ENCODE data around the gene ZDHHC14.

ZDHHC14 gene

DNA sequence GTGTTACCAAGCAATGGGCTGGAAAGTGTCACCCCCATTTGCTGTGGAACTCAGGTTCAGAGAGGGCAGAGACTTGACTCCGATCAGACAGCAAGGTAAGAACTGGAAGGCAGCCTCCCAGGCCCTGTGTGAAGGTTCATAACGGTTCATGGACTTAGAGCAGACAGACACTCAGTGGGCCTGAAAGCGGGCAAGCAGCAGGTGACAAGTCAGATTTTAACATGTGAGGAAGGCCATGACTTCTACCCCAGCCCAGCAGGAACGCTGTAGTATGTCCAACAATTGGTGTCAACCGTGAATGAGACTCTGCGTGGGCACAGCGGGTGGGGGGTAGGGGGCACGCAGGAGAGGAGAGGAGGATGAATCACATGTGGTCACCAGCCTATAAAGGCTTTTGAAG lies 224.5 kb downstream of the ZDHHC14 start:
- no peak for DNase-seq

DNA sequence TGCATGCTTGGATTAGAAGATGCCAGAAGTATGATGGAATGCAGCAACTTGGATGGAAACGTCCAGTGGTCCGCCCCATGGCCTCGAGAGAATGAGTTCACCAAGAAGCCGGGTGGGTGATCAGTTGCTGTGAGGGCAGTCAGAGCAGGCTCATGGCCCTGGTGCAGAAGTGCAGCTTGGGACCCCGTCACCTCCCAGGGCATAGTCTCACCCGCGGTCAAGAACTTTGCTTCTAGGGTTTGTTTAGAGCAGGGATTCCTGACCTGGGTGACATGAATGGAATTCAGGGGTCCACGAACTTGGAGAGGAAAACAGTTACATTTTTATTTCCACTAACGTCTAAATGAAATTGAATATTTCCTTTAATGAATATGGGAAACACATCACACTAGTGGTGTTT lies 225.5 kb downstream of the ZDHHC14 start:
- no peak for DNase-seq

DNA sequence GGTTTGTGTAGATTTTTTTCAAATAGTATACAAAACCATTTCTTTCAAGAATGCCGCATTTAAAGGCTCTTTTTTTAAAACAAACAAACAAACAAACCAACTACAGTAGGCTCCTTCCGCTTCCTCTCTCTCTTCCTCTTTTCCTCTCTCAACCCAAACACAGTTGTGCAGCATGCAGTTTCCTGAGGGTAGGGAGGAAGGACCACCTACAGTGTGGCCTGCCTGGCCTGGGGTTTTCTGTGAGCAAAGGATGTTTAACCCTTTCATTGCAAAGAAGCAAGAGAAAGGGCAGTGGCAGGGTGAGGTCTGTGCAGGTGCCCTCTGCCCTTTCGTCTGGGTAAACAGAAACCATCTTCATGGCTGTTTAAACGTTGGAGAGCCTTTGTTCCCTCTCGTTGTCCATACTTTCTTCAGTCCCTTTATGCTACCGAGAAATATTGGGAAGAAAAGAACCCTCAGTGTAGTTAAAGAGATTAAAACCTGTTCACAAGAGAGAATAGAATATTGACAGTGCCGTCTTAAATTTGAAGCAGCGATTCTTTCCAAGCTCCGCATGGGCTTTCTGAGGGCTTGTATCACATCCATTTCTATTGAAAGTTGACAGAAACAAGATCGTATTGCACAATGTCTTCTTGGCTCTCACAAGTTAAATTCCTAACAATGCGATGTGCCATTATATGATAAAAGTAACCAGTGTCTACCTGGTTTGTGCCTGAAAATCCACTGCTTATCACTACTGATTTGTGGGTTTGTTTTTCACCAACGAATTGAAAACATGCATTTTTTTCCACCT lies 226.5 kb downstream of the ZDHHC14 start:
- DNase-seq, result no peak

DNA sequence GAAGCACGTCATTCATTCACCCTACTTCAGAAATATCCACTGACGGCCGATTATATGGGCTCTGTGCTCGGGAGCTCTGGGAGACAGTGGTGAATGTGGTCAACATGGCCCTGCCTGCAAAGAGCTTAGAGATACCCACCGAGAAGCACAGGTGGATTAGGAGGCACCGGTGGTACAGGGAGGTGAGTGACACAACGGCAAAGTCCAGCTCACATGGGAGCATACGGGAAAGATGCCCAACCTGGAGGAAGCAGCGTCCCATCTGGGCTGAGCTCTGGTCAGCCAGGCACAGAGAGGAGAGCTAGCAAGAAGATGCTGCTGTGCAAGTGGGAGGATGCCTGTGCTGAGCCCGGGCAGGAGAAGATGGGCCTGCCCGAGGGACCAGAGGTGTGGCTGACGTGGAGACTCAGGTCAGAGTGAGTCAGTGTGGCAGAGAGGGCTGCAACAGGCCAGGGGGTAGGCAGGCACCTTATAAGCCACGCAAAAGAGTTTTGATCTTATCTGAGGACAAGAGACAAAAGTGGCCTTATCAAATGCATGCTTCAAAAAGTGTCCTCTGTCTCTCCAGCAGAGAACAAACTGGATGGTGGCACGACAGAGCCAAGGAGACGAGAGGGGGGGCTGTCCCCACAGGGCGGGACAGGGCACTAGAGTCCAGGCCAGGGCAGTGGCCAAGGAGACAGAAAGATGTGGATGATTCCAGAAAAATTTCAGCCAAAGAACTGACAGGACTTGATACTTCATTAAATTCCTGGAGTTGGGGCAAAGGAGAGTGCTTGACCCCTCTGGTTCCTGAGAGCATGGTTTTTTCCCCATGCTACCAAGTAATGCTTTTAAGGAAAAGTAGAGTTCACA lies 227.5 kb downstream of the ZDHHC14 start:
- no peak for DNase-seq

DNA sequence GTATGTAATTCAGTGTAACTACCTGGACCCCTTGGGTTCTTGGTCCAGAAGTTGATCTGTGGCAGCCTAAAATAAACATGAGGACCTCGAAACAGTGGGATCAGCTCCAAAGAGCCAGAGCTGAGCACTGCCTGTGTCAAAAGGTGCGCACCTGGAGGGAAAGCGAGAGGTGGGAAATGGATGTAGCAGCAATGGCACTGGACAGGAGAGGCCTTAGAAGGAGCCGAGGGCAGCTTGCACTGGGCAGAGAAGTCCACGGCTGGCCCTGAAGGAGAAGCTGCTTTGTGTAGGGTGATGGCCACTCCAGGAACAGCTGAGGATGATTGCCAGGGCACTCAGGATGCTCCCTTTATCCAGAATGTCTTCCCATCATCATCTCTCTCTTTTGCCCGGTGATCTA lies 228.1 kb downstream of the ZDHHC14 start:
- DNase-seq, result no peak

DNA sequence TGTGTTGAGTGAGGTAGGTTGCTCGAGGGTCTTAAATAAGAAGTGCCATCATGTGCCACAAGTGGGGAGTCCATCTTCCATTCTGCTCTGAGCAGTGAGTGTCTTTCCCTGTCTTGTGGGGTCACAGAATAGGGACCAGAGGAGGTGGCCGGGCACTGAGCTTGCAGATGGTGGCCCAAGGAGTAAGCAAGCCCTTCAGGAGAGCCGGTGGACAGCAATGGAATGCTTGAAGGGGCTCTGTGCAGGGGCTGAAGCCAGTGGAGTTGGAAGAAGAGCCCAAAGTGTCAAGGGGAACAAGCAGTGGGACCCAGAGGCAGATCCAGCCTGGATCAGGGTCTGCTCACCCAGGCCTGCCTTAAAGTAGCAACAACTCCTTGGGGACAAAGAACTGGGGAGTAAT lies 228.6 kb downstream of the ZDHHC14 start:
- DNase-seq, result no peak

DNA sequence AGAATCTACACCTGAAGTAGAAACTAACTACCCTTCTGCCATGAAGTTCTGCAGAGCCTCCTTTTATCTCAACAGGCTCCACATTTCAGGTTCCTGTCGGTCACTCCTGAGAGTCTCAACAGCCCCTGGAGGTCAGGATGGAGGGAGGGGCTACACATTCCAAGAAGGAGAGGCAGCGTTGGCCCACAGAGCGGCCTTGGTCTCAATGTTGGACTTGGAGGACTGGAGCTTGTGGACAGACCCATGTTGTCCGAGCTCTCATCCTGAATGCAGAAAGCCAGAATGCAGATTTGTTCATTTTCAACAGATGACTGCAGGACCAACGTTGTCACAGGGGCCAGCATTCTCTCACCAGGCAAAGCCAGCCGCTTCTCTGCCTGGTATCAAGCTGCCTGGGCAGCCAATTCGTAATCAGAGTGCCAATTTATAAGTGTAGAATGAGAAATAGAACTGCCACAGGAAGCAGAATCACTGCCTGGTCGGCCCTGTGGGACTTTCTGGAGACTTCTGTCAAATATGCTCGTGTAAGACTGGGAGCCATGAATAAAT lies 229.5 kb downstream of the ZDHHC14 start:
- DNase-seq, result no peak

DNA sequence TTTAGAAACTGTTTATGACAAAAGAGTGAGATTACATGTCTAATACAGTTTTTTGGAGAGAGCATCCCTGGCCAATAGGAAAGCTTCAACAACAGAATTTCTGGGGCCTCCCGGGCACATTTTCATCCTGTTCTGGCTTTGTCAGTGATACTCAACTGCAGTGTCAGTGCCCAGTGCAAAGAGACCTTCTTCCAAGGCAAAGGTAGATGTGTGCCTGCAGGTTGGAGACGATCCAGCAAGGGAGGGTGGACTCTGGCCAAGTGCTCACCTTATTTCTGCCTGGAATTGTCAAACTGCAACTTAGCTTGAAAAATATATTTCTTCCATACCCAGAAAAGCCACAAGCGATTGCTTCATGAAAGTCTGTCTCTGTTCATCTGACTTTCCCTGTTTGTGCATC lies 230.4 kb downstream of the ZDHHC14 start:
- DNase-seq, result no peak

DNA sequence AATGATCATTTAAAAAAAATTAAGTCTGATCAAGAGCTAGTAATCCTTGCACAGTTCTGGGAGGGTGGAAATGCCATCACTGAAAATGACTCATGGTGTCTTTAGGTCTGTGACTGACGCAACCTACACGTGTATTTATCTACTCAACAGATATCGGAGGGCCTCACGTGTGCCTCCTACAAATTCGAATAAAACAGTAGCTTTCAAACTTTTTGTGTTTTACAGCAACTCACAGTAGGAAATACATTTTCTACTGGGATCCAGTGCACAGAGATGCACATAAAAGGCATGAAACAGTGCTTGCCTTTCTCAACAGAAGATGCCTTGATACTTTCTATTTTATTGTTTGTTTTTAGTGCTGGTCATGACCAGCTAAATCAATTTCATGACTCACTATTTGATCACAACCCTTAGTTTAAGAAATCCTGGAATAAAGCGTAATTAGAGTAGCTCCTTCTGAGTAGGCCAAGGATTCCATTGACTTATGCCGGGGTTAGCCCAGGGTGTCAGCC lies 232.1 kb downstream of the ZDHHC14 start:
- DNase-seq, result no peak

DNA sequence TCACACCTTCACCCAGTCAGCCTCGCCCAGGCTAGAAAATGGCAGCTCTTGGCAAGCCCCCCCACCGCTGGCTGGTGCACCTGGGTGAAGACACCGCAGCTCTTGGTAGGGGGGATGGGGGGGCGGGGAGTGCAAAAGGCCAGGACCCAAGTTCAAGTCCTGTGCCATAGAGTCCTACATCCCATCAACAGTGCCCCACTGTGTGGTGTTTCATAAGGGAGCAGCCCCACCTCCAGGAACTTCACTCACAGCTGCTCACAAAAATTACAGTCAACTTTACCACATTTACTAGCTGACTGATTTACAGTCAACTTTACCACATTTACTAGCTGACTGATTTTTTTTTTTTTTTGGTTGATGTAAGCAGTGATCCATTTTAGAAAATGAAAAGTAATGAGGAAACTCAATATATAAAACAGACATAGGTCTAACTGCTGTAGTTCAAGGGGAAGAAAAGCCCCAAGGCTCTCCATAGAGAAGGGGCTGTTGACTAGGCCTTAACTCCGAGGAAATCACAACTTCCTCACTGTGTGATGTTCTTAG lies 233.1 kb downstream of the ZDHHC14 start:
- no peak for DNase-seq

DNA sequence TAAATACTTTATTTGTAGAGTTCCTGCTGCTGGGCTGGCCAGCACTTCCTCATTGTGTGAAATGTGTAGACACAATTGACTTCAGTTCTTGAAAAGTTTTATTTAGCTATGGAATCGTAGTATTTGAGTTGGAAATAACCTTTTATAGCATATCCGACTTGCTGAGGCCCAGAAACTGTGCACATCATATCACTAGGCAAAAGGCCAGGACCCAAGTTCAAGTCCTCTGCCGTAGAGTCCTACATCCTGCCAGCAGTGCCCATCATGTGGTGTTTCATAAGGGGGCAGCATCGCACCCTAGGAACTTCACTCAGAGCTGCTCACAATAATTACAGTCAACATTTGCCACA lies 234.4 kb downstream of the ZDHHC14 start:
- no peak for DNase-seq

DNA sequence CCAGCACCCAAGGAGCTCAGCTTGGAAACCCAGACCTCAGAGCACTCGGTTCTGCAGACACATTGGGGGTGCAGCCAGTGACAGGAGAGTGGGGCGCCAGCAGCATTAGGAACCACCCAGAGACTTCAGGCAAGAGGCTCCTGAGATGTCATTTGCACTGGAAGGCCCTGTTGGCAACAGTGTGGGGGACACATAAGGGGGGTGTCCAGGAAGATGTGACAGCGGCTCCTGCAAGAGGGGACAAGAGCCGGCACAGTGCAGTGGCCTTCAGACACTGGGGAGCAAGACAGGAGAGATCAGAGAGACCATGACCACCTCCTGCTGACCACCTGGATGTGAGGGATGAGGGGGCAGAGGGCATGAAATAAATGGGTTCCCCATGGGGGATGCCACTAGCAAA lies 235.0 kb downstream of the ZDHHC14 start:
- DNase-seq, result no peak

DNA sequence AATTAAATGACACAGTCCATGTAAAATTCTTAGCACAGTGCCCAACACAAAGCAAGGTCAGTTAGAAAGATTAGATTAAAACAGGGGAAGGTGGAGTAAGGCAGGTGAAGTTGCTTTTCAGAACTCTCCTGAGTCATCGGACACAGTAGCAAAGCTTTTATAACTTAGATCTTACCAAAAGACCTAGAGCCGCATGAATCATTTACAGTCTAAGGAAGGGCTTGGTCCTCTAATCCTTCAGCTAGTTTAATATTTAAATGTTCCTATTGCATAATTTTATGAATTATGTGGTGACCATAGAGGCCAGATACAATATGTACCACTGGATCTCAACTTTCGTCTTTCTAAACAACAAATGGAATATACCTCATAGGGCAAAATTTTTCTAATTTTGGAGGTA lies 240.0 kb downstream of the ZDHHC14 start:
- DNase-seq, result no peak

DNA sequence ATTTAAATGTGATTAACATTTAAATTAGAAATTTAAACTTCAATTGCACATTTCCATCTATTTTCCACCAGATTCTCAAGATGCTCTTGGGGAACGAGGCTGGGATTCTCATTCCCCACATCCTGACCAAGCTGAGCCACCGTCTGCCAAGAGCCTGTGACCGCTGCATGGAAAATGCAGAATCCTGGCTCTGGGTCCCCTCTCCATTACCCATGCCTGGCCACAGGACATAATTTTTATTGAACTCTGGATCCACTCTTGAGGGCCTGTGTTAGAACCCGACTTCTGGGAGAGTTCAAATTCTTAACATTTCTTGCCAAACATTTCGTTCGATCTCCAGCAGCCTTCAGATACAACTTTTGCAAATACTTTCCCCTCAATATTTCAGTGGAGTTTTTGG lies 240.4 kb downstream of the ZDHHC14 start:
- DNase-seq, result no peak

DNA sequence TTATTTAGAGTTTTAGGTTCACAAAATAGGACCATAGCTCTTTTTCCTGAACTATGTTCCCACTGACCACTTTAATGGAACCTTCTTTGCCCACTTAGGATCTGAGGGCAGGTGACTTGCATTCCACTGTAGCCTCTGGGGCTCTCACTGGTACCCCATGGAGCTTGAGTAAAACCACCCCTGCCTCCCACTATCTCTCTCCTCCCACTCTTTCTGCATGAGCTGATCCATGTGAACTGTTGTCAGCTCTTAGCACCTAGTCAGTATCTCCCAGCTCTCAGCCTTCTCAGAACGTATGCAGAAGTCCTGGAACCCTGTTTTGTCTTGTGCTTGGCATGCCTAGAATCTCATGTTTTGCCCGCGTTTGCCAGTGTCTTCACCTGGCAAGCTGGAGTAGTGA lies 241.4 kb downstream of the ZDHHC14 start:
- DNase-seq, result no peak

DNA sequence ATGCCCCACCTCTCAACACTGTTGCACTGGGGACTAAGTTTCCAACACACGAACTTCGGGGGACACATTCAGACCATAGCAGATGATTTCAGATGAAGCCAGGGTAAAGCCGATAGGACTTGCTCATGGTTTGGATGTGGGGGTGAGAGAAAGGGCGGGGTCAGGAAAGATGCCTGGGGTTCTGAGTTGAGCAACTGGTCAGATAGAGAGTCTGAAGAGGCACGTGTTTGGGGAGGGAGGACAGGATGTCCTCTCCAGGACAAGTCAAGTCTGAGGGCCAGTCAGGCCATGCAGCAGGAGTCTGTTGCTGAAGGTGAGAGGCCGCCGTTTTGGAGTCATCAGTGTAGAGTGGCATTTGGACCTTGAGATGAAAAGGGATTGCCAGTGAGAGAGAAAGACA lies 244.1 kb downstream of the ZDHHC14 start:
- DNase-seq, result no peak

DNA sequence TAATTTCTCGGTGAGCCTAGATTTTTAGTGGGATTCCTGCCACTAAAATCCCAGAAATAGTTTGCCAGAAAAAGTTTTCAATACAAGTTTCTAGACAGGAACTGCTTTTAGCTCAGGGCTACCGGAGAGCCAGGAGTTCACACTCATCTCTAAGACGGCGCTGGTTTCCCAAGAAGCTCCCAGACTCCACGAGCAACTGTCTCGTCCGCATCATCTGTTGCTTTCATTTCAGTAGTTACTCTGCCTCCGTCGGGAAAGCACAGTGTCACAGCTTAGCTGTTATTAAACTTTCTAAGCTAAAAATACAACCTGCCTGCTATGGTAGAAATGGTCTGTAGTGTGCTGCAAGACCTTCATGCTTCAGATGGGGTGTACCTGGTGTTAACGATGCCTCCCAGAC lies 244.8 kb downstream of the ZDHHC14 start:
- DNase-seq, result no peak

DNA sequence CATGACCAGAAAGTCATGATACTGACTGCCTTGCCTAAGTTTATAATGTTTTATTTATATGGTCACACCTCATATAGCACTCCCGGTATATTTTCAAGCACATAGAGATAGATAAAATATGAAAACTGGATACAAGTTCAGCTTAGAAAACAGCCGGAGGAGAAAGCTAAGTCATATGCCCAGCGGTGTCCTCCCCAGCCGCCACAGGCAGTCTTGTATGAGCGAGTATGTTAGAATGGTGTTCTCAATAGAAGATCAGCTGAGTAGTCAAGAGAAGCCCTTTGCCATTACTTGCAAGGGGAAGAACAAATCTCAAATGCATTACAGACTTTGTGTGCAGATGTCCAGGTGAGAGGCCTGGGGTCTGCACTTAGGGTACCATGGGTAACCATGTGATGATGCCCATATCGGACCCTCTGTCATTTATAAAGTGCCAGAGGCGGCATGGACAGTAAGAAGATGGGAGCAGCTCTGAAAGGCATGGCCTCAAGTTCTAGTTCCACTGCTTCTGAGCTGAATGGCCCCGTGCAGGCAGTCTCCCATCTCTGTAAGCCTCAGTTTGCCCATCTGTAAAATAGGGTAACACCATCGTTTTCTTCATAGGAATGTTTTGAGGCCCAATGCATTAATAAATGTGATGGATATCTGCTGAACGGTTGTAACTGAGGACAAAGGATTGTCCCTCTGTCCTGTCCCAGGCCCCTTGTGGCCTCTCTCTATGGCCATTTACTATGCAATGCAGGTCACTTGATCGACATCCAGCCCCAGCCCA lies 246.4 kb downstream of the ZDHHC14 start:
- DNase-seq, result no peak

DNA sequence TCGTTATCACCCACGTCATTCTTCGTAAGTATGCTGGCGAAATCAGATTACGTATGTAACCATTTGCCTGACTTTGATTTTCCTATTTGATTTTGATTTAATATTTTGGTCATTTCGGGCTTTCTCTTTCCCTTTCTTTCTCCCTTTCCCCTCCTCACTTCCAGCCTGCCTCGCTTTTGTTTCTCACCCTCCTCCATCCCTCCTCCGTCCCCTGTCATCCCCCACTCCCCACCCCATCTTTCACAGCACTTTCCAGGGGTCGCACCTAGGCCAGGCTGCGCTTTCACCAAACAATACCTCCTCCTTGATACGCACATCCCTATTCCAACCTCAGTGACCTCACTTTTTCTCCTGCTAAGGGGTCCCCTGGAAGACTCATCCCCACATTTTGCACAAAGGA lies 247.5 kb downstream of the ZDHHC14 start:
- DNase-seq, result no peak

DNA sequence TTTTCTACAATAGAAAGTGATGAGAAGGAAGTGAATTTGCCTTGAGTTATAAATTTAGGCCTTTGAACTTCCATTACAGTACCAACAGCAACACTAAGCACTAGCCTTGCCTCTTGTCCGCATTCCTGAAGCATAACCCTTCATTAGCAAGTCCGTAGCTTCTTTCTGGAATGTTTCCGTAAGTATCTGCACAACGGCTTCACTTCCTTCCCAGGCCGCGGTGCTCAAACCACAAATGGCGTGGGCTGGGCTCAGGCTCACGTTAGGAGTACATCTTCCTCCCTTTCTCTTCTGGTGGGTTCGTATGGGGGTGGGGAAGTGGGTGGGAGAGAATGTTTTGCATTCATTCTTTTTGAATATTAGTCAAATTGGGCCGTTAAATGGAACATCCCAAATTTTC lies 248.2 kb downstream of the ZDHHC14 start:
- peak; percentile 27 for DNase-seq

DNA sequence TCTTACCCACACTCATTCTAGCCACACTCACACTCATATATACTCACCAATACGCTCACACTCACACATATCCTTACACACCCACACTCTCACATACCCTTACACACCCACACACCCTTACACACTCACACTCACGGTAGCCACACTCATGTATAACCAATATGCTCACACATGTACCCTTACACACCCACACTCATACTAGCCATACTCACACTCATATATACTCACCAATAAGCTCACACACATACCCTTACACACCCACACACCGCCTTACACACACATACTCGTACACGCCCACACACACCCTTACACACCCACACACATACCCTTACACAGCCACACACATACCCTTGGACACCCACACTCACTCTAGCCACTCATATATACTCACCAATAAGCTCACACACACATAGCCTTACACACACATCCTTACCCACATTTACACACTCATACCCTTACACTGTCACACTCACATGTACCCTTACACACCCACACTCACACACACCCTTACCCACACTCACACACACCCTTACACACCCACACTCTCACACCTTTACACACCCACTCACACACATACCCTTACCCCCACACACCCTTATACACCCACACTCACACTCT lies 249.6 kb downstream of the ZDHHC14 start:
- DNase-seq, result no peak

DNA sequence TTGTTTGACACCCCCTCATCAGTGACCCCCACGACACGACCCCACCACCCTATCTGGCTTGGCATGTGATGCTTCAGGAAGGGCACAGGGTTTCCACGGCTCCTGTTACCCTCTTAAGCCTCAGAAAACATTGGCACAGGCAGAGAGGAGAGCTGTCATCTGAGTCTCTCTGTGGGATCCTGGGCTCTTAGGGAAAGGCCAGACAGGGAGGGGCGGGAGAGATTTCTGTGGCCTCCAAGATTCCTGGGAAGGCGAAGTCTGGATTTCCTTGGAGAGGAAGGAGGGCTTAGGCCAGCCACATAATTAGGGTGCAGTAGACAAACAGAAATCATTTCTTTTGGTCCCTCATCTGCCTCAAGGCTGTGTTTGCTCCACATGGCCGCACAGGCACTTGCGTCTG lies 250.4 kb downstream of the ZDHHC14 start:
- no peak for DNase-seq
